Fibroblast of the aortic adventitia (primary cell): Measurements from ENCODE around the gene FETUB. TPM values are rescaled to one million over a fixed set of nuclear protein-coding genes. Genes with fewer than 3 reads are reported as not detected.
A peak's percentile ranks its signal among the peaks of the same experiment; 100 is the strongest.

Source experiments
- DNase-seq: peaks from one replicate; pipeline ENCODE4 v3.0.0-alpha.2; 2010; ENCODE audit warnings: low read depth
- H3K4me3 ChIP-seq: 2 replicates; pipeline ENCODE4 v1.5.1; 2011; ENCODE audit warnings: low read depth, mild to moderate bottlenecking, control low read depth, low read length, moderate library complexity
- CTCF ChIP-seq: IDR thresholded peaks from 2 replicates; pipeline ENCODE4 v1.5.1; 2011; ENCODE audit warnings: mild to moderate bottlenecking, low read length, control low read depth, inconsistent platforms; ENCODE audit not compliant: insufficient read depth
- total RNA-seq: library from RNA; depleted of rRNA; stranded (reverse); fragments of >200 nt; gene quantifications from 2 replicates; pipeline ENCODE4 v1.2.3, GENCODE V29; 2012; ENCODE audit warnings: low replicate concordance

The FETUB gene
- total RNA-seq, 1 donor: not detected

- DNase-seq: peak; percentile 65
- H3K4me3 ChIP-seq: no peak overlapping the region
- TF ChIP-seq CTCF: no peak
Measured at GRCh38 chr3:186598108-186598784, 42.0 kb upstream of the FETUB start.

- H3K4me3 ChIP-seq: no peak overlapping the region
- no peak for DNase-seq
- no peak for TF ChIP-seq CTCF
Measured at GRCh38 chr3:186598794-186599141, 41.4 kb upstream of the FETUB start.

- DNase-seq: no peak
- TF ChIP-seq CTCF: no peak
Measured at GRCh38 chr3:186599142-186599784, 40.9 kb upstream of the FETUB start.

GRCh38 chr3:186599785-186600166 is 40.4 kb upstream of the FETUB start:
- no peak for DNase-seq
- no peak overlapping the region for H3K4me3 ChIP-seq
- no peak for TF ChIP-seq CTCF

More at GRCh38 chr3:186599142-186599784, 40.9 kb upstream of the FETUB start:
- no peak overlapping the region for H3K4me3 ChIP-seq

- no peak for DNase-seq
- TF ChIP-seq CTCF: no peak
- no peak overlapping the region for H3K4me3 ChIP-seq
Measured at GRCh38 chr3:186600896-186601295, 39.3 kb upstream of the FETUB start.

GRCh38 chr3:186603159-186603558 is 37.0 kb upstream of the FETUB start:
- no peak for TF ChIP-seq CTCF
- DNase-seq: no peak
- no peak overlapping the region for H3K4me3 ChIP-seq
